Heart right ventricle (tissue), 16 donors: ENCODE data around the gene PSMB3. TPM values are rescaled to one million over a fixed set of nuclear protein-coding genes. Genes with fewer than 3 reads are reported as not detected.

Experiments
- ATAC-seq, 8 donors: fragments of 200-7000 bp; cut with Tn5 transposase; one replicate each; pipeline ENCODE4 v1.9.1; 2020; ENCODE audit warnings: mild to moderate bottlenecking in 8 of 8, moderate library complexity in 8 of 8, moderate number of reproducible peaks in 1 of 8
- DNase-seq, 2 donors: peaks; one replicate each; pipeline ENCODE4 v3.0.0-alpha.2; 2020
- H3K27ac ChIP-seq, 10 donors: fragments of 200-600 bp; sonication (generic) in 2 of 10; one replicate each; pipeline versions ENCODE4 v1.5.0 to v1.8.0; 2020 to 2022; ENCODE audit warnings: mild to moderate bottlenecking in 3 of 10
- H3K27me3 ChIP-seq, 7 donors: fragments of 200-600 bp; one replicate each; pipeline ENCODE4 v1.8.0; 2021 to 2022; ENCODE audit warnings: mild to moderate bottlenecking in 2 of 7
- H3K36me3 ChIP-seq, 9 donors: fragments of 200-600 bp; sonication (generic) in 1 of 9; one replicate each; pipeline versions ENCODE4 v1.5.0 to v1.8.0; 2020 to 2022; ENCODE audit warnings: mild to moderate bottlenecking in 2 of 9
- H3K4me1 ChIP-seq, 9 donors: fragments of 200-600 bp; sonication (generic) in 1 of 9; one replicate each; pipeline versions ENCODE4 v1.5.0 to v1.8.0; 2020 to 2022; ENCODE audit warnings: mild to moderate bottlenecking in 4 of 9
- H3K4me3 ChIP-seq, 10 donors: fragments of 200-600 bp; sonication (generic) in 2 of 10; one replicate each; pipeline versions ENCODE4 v1.5.0 to v1.8.0; 2020 to 2022; ENCODE audit warnings: mild to moderate bottlenecking in 7 of 10, moderate library complexity in 2 of 10
- H3K9me3 ChIP-seq, 11 donors: fragments of 200-600 bp in 10 of 11; sonication (generic) in 2 of 11; one replicate each; pipeline versions ENCODE4 v1.5.0 to v1.8.0; 2013 to 2022; ENCODE audit warnings: mild to moderate bottlenecking in 2 of 11, control low read depth in 1 of 11, moderate library complexity in 1 of 11
- WGBS, 2 donors: extraction: QIAGEN DNeasy Blood & Tissue Kit; methylation state at CpG; one replicate each; pipeline ENCODE4 v1.1.7; 2013; ENCODE audit warnings: inconsistent platforms in 1 of 2; 5-methylcytosine and 5-hydroxymethylcytosine counted together
- intact Hi-C, 10 donors: fragments of 100-400 bp; cut with DNase I; formaldehyde crosslinking; loops; one replicate each; pipeline versions ENCODE4 v1.11.1 to v1.14.2; 2022
- polyA plus RNA-seq, 2 donors: library from polyadenylated mRNA; stranded (reverse); fragments of 200-250 nt; gene quantifications; one replicate each; pipeline ENCODE4 v1.2.3, GENCODE V29; 2013
- total RNA-seq, 10 donors: library from RNA; stranded (reverse); fragmentation: NEBNext Ultra II Directional in 3 of 10; extraction: Animal tissue kit (Norgen Biotek cat#: 25700) in 3 of 10; gene quantifications; one replicate each; pipeline versions ENCODE4 v1.2.1 to v1.2.4, GENCODE V29; 2021 to 2023
- TF ChIP-seq, protein P1 (sequence below), 9 donors: fragments of 200-600 bp; sonication (generic) in 2 of 9; IDR thresholded peaks; one replicate each; pipeline versions ENCODE4 v1.5.0 to v1.8.0; 2021 to 2022; ENCODE audit warnings: antibody characterized with exemption in 9 of 9, mild to moderate bottlenecking in 5 of 9, moderate library complexity in 1 of 9
- donor health status: Arrhythmogenic right ventricular cardiomyopathy.
- donor health status: ischemic (EF 13 %, LVEDD 7.1; RV severe dilation, severe dysfunction).
- donor health status: healthy with polysubstance abuse.
- donor health status: DM: no; HTN: yes; CAD: no.
- donor health status: DM: no; HTN: no; CAD: no.
- donor health status: ischemic (EF 25% LVEDD 6.9; RV normal size, moderate dysfunction).
- donor health status: ischemic (EF 25% LVEDD 5.7; RV mildly dilated, moderate dysfunction).
- donor health status: healthy.
- donor health status: DM: yes; HTN: yes; CAD: no.
- donor health status: Ischemic cardiomyopathy.
- donor health status: ischemic (EF 35%, LVEDD 5.7; RV mildly dilated, moderate dysfunction).
- donor health status: nonischemic (EF 11% LVEDD 7.7; RV severe dilation, severe dysfunction).
- donor health status: DM: yes; HTN: yes; CAD: no.
- donor health status: PGD.
- donor health status: ischemic (EF 29% LVEDD 5.4; RV normal size, mild dysfunction).
- donor health status: nonischemic (EF 23%, LVEDD 6.1; RV moderate dilation, normal function).

PSMB3 gene
- total and polyA plus RNA-seq, 12 donors, result 148 to 379 (median 165) TPM

DNA sequence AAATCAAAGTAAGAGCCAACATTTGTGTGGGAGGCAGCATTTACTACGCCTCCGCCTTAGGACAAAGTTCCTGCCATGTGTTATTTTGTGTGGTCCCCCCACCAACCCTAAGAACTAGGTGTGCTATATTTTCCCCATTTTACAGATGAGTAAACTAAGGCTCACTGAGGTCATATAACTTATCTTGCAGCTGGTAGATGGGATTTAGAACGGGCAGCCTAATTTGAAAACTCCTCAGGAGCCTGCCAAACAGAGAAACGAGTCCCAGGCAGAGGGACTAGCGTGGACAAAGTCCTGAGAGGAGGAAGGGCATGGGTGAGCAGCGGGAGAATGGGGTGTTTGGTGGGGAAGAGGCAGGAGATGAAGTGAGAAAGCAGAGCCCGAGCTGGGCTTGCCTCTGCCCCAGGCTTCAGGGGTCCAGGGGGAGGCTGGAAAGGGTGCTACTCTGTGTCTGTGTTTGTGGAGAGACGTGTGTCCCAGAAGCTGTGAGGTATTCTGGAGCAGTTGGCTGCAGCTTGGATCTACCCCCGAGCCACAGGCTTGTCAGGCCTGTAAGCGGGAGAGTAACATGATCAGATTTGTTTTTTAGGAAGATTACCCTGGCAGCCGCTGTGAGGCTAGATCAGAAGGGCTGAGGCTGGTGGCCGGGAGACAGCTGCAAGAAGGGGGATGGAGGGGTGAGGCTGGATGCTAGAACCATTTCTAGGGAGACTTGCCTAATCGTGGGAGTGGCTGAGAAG, 42.5 kb upstream of the PSMB3 start:
- no peak for DNase-seq
- peaks cover 0 to 82% (median 25%) of the 10 kb centered on the region in 9 donors for H3K36me3 ChIP-seq
- H3K27me3 ChIP-seq, result no peaks in the 10 kb centered on the region
- H3K9me3 ChIP-seq, result no peaks in the 10 kb centered on the region
- intact Hi-C loops, result loop anchor here in 2 of 10 donors (2.0 to 5.0 kb wide), 2 partner anchors 15 to 32 kb away; no protein-coding TSS in a partner anchor
- peaks cover 7 to 61% (median 30%) of the 10 kb centered on the region in 9 donors for H3K4me1 ChIP-seq
- ATAC-seq, result no peak
- H3K4me3 ChIP-seq, result no peak overlapping the region
- TF ChIP-seq, protein P1, sequence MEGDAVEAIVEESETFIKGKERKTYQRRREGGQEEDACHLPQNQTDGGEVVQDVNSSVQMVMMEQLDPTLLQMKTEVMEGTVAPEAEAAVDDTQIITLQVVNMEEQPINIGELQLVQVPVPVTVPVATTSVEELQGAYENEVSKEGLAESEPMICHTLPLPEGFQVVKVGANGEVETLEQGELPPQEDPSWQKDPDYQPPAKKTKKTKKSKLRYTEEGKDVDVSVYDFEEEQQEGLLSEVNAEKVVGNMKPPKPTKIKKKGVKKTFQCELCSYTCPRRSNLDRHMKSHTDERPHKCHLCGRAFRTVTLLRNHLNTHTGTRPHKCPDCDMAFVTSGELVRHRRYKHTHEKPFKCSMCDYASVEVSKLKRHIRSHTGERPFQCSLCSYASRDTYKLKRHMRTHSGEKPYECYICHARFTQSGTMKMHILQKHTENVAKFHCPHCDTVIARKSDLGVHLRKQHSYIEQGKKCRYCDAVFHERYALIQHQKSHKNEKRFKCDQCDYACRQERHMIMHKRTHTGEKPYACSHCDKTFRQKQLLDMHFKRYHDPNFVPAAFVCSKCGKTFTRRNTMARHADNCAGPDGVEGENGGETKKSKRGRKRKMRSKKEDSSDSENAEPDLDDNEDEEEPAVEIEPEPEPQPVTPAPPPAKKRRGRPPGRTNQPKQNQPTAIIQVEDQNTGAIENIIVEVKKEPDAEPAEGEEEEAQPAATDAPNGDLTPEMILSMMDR (IDR thresholded peaks at IDR 0.05), result no peak
- H3K27ac ChIP-seq, result peak overlapping the region in 1 of 10 donors; percentile 16
- 74 to 78% methylated on average over 13 of the region's 13 CpGs for WGBS, 2 donors

DNA sequence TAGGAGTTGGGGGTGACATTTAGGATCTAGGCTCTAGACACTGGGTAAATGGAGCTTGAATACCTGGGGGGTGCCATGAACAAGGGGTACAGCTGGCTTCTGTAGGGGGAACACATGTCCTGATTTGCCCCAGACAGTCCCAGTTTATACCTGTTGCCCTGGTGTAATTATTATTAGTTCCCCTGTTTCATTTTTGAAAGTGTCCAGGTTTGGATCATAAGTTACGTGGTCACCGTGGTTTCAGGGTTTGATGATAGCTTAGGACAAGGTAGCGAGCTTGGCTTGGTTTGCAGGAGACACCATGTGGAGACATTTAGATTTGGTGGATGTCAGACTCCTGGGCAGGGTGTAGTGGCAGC, 42.0 kb upstream of the PSMB3 start:
- Histone ChIP-seq H3K27me3 (no peaks in the 10 kb centered on the region), H3K36me3 (peaks cover 0 to 87% (median 30%) of the 10 kb centered on the region in 9 donors), H3K27ac (peak overlapping the region in 1 of 10 donors; percentile 16), H3K4me3 (no peak overlapping the region), H3K9me3 (no peaks in the 10 kb centered on the region), H3K4me1 (peaks cover 7 to 61% (median 30%) of the 10 kb centered on the region in 9 donors)
- DNase-seq (no peak), ATAC-seq (no peak)
- WGBS, 2 donors, result 87 to 92% methylated on average over 3 of the region's 3 CpGs
- TF ChIP-seq, protein P1 (IDR thresholded peaks at IDR 0.05), result no peak
- intact Hi-C loops, result loop anchor here in 1 of 10 donors (2.0 kb wide), 1 partner anchor 14 kb away; no protein-coding TSS in a partner anchor

DNA sequence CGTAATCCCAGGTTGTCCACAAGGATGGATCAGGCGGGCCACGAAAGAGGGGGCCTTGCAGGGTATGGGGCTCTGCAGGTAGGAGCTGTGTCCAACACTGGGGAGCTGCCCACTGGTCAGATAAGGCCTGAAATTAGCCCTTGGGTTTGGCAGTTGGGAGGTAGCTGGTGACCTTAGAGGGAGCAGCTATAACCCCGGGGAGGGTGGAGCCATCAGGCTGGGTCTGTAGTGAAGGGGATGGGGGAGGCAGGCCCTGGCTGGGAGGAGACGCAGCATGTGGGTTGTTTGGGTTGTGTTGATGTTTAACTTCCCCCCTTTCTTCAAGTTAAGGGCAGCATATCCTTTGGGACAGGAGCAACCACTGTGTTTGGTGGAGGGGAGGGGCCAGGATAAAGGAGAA, 41.6 kb upstream of the PSMB3 start:
- TF ChIP-seq, protein P1 (IDR thresholded peaks at IDR 0.05), result no peak
- ATAC-seq (no peak), DNase-seq (no peak)
- 76% methylated on average over 5 of the region's 5 CpGs for WGBS, 2 donors
- Histone ChIP-seq H3K36me3 (peaks cover 0 to 91% (median 34%) of the 10 kb centered on the region in 9 donors), H3K9me3 (no peaks in the 10 kb centered on the region), H3K4me3 (no peak overlapping the region), H3K27ac (no peak overlapping the region), H3K27me3 (no peaks in the 10 kb centered on the region), H3K4me1 (peaks cover 7 to 61% (median 30%) of the 10 kb centered on the region in 9 donors)
- intact Hi-C loops, result loop anchor here in 1 of 10 donors (2.0 kb wide), 1 partner anchor 14 kb away; no protein-coding TSS in a partner anchor

DNA sequence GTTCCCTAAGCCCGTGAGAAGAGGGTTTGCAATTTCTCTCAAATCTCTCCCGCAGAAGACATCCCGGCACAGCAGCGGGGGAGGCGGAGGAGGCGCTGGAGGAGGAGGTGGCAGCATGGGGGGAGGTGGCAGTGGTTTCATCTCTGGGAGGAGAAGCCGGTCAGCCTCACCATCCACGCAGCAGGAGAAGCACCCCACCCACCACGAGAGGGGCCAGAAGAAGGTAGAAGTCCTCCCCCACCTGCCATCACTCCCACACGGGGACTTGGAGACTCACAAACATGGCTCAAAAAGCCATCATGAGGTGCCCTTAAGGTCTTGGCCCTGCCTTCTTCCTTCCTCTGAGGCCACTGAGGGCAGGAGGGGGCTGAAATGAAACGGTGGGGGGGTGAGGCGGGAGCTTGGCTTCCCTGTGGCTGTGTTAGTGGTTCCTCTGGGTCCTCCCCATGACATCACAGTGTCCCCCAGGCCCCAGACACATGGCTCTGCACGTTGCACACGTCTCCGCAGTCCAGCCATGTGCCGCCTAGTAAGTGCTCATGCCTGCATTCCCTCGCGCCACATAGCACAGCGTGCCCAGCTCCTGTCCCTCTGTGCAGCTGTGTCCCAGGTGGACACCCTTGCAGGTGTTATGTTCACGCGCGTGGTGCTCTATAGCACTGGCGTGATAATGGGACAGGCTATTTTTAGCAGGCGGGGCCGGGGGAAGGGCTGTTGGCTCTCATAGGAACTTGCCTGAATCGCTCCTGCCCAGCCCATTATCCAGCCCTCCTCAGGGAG, 40.6 kb upstream of the PSMB3 start:
- ATAC-seq, result peak; percentile 34 to 75 (median 52)
- Histone ChIP-seq H3K27me3 (no peaks in the 10 kb centered on the region), H3K27ac (peak overlapping the region in 3 of 10 donors; percentile 6 to 31 (median 10)), H3K4me1 (peaks cover 4 to 53% (median 30%) of the 10 kb centered on the region in 9 donors), H3K4me3 (no peak overlapping the region), H3K36me3 (peaks cover 0 to 100% (median 44%) of the 10 kb centered on the region in 9 donors), H3K9me3 (no peaks in the 10 kb centered on the region)
- intact Hi-C loops, result loop anchor here in 1 of 10 donors (2.0 kb wide), 1 partner anchor 13 kb away; no protein-coding TSS in a partner anchor
- TF ChIP-seq, protein P1 (IDR thresholded peaks at IDR 0.05), result no peak
- WGBS, 2 donors, result 46 to 54% methylated on average over 26 of the region's 26 CpGs
- no peak for DNase-seq
